Activated T-cell treated with anti-CD3 and anti-CD28 coated beads, Interleukin-2, amount 50 U/mL, for 48 hours (primary cell): ENCODE data around the gene TSPAN18.

Experiments used
- DNase-seq, 2 experiments: peaks; one replicate each; pipeline ENCODE4 v3.0.0-alpha.2; 2020

Gene TSPAN18

GRCh38 chr11:44930588-44931302 lies 204.0 kb downstream of the TSPAN18 start:
- no peak for DNase-seq

GRCh38 chr11:44931466-44931865 lies 204.7 kb downstream of the TSPAN18 start:
- no peak for DNase-seq

- DNase-seq: no peak
These were observed 207.3 kb downstream of the TSPAN18 start for GRCh38 chr11:44934110-44934509.

GRCh38 chr11:44934735-44935250 lies 208.0 kb downstream of the TSPAN18 start:
- DNase-seq: no peak

- DNase-seq: peak; percentile 91 to 92
These were observed 209.8 kb downstream of the TSPAN18 start for GRCh38 chr11:44936525-44936924.

GRCh38 chr11:44936951-44937543 lies 210.3 kb downstream of the TSPAN18 start:
- DNase-seq: no peak

- DNase-seq: no peak
These were observed 211.4 kb downstream of the TSPAN18 start for GRCh38 chr11:44938066-44938691.

GRCh38 chr11:44939673-44940395 lies 213.1 kb downstream of the TSPAN18 start:
- no peak for DNase-seq

GRCh38 chr11:44940404-44940803 lies 213.6 kb downstream of the TSPAN18 start:
- DNase-seq: no peak

- DNase-seq: no peak
These were observed 214.1 kb downstream of the TSPAN18 start for GRCh38 chr11:44940835-44941234.

- no peak for DNase-seq
These were observed 214.7 kb downstream of the TSPAN18 start for GRCh38 chr11:44941259-44942021.

GRCh38 chr11:44942029-44942955 lies 215.5 kb downstream of the TSPAN18 start:
- DNase-seq: no peak

GRCh38 chr11:44943118-44943517 lies 216.4 kb downstream of the TSPAN18 start:
- peak; percentile 52 to 58 for DNase-seq

GRCh38 chr11:44943696-44944095 lies 216.9 kb downstream of the TSPAN18 start:
- no peak for DNase-seq

- no peak for DNase-seq
These were observed 217.6 kb downstream of the TSPAN18 start for GRCh38 chr11:44944181-44944852.

- no peak for DNase-seq
These were observed 218.1 kb downstream of the TSPAN18 start for GRCh38 chr11:44944853-44945235.

- no peak for DNase-seq
These were observed 218.9 kb downstream of the TSPAN18 start for GRCh38 chr11:44945666-44946065.

- no peak for DNase-seq
These were observed 219.5 kb downstream of the TSPAN18 start for GRCh38 chr11:44946263-44946662.

- DNase-seq: no peak
These were observed 220.4 kb downstream of the TSPAN18 start for GRCh38 chr11:44947114-44947513.

GRCh38 chr11:44948155-44948554 lies 221.4 kb downstream of the TSPAN18 start:
- DNase-seq: no peak
